Panc1 (cell line): ENCODE data around the gene RTL5. TPM values are rescaled to one million over a fixed set of nuclear protein-coding genes. Genes with fewer than 3 reads are reported as not detected.

ENCODE experiments used
- ATAC-seq: fragments of 200-7000 bp; cut with Tn5 transposase; 2 replicates; pipeline ENCODE4 v1.9.1; 2020; ENCODE audit warnings: mild to moderate bottlenecking, moderate library complexity
- BruUV-seq: library from RNA; stranded (reverse); fragments of 400-500 nt; replicated peaks from 2 replicates; lab custom pipeline; 2021; lab: Mats Ljungman, UMichigan
- CTCF ChIA-PET: fragments of 300-600 bp; sonication (Branson Sonifier 250); formaldehyde crosslinking; loops from one replicate; lab custom pipeline; 2022; ENCODE audit warnings: antibody characterized with exemption; lab: Charles Lee
- POLR2A ChIA-PET: fragments of 300-600 bp; sonication (Branson Sonifier 250); formaldehyde crosslinking; loops from one replicate; lab custom pipeline; 2022; ENCODE audit warnings: antibody characterized with exemption; lab: Charles Lee
- DNase-seq: peaks from one replicate; pipeline ENCODE4 v3.0.0-alpha.2; 2010; ENCODE audit warnings: low read depth, low spot score
- H3K27ac ChIP-seq: 2 replicates; pipeline ENCODE4 v1.5.1; 2011; ENCODE audit warnings: mild to moderate bottlenecking, low read length, inconsistent platforms
- H3K27me3 ChIP-seq: fragments of 200-500 bp; sonication (Bioruptor generic); 2 replicates; pipeline ENCODE4 v1.6.0; 2014; ENCODE audit warnings: low read length, inconsistent platforms; ENCODE audit not compliant: control insufficient read depth, insufficient read depth
- H3K36me3 ChIP-seq: fragments of 200-500 bp; sonication (Bioruptor generic); 2 replicates; pipeline ENCODE4 v1.5.1; 2014; ENCODE audit warnings: inconsistent platforms, mild to moderate bottlenecking, low read length, moderate library complexity; ENCODE audit not compliant: control insufficient read depth, insufficient read depth
- H3K4me1 ChIP-seq: 2 replicates; pipeline ENCODE4 v1.5.1; 2011; ENCODE audit warnings: inconsistent platforms, mild to moderate bottlenecking, low read length, moderate library complexity; ENCODE audit not compliant: control insufficient read depth, insufficient read depth
- H3K4me3 ChIP-seq, 2 experiments: 2 replicates each; pipeline ENCODE4 v1.5.1; 2011 to 2012; ENCODE audit warnings: low read depth in 2 of 2, low read length in 2 of 2, mild to moderate bottlenecking in 2 of 2, inconsistent platforms in 1 of 2, moderate library complexity in 1 of 2
- H3K9me3 ChIP-seq: fragments of 200-500 bp; sonication (Bioruptor generic); 2 replicates; pipeline ENCODE4 v1.5.1; 2014; ENCODE audit warnings: low read depth, mild to moderate bottlenecking, inconsistent platforms, low read length, moderate library complexity; ENCODE audit not compliant: control insufficient read depth, insufficient read depth
- SIN3A ChIP-seq: IDR thresholded peaks from 2 replicates; pipeline ENCODE4 v1.6.1; 2012; ENCODE audit warnings: low read depth, mild to moderate bottlenecking, low read length, moderate library complexity, borderline replicate concordance; ENCODE audit not compliant: insufficient read depth
- TCF7L2 ChIP-seq: IDR thresholded peaks from 2 replicates; pipeline ENCODE4 v1.6.1; 2011; ENCODE audit warnings: mild to moderate bottlenecking, low read depth, low read length, inconsistent platforms
- in situ Hi-C: cut with HindIII; loops from 2 replicates; pipeline ENCODE4 v1.10.0; 2016; ENCODE audit warnings: low sequenced_read_pairs, low pct_unique_long_range_greater_than_20kb
- intact Hi-C: fragments of 100-400 bp; cut with micrococcal nuclease; formaldehyde crosslinking; loops from one replicate; pipeline ENCODE4 v1.10.0; 2022; ENCODE audit not compliant: unreplicated experiment
- total RNA-seq: library from RNA; stranded (reverse); gene quantifications from one replicate; pipeline ENCODE4 v1.2.1, GENCODE V29; 2021; ENCODE audit not compliant: unreplicated experiment
- TF ChIP-seq, protein P1 (sequence below), 2 experiments: IDR thresholded peaks; 2 replicates each; pipeline ENCODE4 v1.6.1; 2011 to 2012; ENCODE audit warnings: low read depth in 2 of 2, control low read depth in 1 of 2, low read length in 1 of 2, mild to moderate bottlenecking in 1 of 2, moderate library complexity in 1 of 2; ENCODE audit not compliant: insufficient read depth in 1 of 2

Gene RTL5
- total RNA-seq, 1 experiment from 2014 or later, result 11.0 TPM

GRCh38 chrX:72117636-72118210 is 14.0 kb downstream of the RTL5 start:
- Histone ChIP-seq H3K9me3 (no peaks in the 10 kb centered on the region), H3K36me3 (no peaks in the 10 kb centered on the region), H3K4me3 (no peak overlapping the region), H3K27ac (no peak overlapping the region), H3K27me3 (no peaks in the 10 kb centered on the region), H3K4me1 (no peaks in the 10 kb centered on the region)
- TF ChIP-seq, protein P1, sequence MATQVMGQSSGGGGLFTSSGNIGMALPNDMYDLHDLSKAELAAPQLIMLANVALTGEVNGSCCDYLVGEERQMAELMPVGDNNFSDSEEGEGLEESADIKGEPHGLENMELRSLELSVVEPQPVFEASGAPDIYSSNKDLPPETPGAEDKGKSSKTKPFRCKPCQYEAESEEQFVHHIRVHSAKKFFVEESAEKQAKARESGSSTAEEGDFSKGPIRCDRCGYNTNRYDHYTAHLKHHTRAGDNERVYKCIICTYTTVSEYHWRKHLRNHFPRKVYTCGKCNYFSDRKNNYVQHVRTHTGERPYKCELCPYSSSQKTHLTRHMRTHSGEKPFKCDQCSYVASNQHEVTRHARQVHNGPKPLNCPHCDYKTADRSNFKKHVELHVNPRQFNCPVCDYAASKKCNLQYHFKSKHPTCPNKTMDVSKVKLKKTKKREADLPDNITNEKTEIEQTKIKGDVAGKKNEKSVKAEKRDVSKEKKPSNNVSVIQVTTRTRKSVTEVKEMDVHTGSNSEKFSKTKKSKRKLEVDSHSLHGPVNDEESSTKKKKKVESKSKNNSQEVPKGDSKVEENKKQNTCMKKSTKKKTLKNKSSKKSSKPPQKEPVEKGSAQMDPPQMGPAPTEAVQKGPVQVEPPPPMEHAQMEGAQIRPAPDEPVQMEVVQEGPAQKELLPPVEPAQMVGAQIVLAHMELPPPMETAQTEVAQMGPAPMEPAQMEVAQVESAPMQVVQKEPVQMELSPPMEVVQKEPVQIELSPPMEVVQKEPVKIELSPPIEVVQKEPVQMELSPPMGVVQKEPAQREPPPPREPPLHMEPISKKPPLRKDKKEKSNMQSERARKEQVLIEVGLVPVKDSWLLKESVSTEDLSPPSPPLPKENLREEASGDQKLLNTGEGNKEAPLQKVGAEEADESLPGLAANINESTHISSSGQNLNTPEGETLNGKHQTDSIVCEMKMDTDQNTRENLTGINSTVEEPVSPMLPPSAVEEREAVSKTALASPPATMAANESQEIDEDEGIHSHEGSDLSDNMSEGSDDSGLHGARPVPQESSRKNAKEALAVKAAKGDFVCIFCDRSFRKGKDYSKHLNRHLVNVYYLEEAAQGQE (IDR thresholded peaks at IDR 0.05; ENCODE audit: insufficient read depth in 1 of 2, low read depth in 2 of 2, low read length in 1 of 2), result no peak
- TF ChIP-seq TCF7L2, result no peak
- no TSS peak for BruUV-seq
- ChIA-PET POLR2A (no interaction called here), CTCF (no interaction called here)
- in situ Hi-C loops, result no loop called here
- ATAC-seq (no peak), DNase-seq (no peak)
- intact Hi-C loops, result no loop called here

DNA sequence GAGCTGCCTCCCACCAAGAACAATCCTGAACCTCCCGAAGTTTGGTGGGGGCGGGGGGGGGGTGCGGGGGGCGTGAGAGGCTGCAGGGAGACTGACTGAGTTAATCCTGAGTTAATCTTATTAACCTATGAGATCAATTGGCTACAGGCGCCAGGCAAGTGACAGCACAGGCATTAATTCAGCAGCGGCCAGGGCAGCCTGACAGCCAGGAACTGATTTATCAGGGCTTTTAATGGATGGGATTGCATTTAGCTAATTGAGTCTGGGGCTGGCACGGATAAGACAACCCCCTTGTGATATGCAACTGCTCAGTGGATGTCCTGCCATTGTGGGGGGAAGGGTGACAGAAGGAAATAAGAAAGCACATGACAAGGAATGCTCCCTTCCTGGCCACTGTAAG is 16.3 kb downstream of the RTL5 start:
- intact Hi-C loops (no loop called here), in situ Hi-C loops (no loop called here)
- no TSS peak for BruUV-seq
- Histone ChIP-seq H3K36me3 (no peaks in the 10 kb centered on the region), H3K9me3 (no peaks in the 10 kb centered on the region), H3K27ac (no peak overlapping the region), H3K4me3 (no peak overlapping the region), H3K27me3 (no peaks in the 10 kb centered on the region), H3K4me1 (no peaks in the 10 kb centered on the region)
- ChIA-PET POLR2A (interaction anchor here (0.6 kb wide), 1 partner anchor 592 kb away, joined by 8 read pairs; no protein-coding TSS in a partner anchor), CTCF (no interaction called here)
- TF ChIP-seq, protein P1 (IDR thresholded peaks at IDR 0.05; ENCODE audit: insufficient read depth in 1 of 2, low read depth in 2 of 2, low read length in 1 of 2), result no peak
- TF ChIP-seq TCF7L2 (no peak), SIN3A (no peak)
- DNase-seq, result no peak
- no peak for ATAC-seq

GRCh38 chrX:72114807-72115206 is 16.9 kb downstream of the RTL5 start:
- TF ChIP-seq SIN3A, result no peak
- in situ Hi-C loops (no loop called here), intact Hi-C loops (no loop called here)
- ChIA-PET POLR2A (interaction anchor here (0.6 kb wide), 1 partner anchor 592 kb away, joined by 8 read pairs; no protein-coding TSS in a partner anchor), CTCF (no interaction called here)
- no peaks in the 10 kb centered on the region for H3K36me3 ChIP-seq
- ATAC-seq, result no peak
- no peaks in the 10 kb centered on the region for H3K9me3 ChIP-seq
- H3K27ac ChIP-seq, result no peak overlapping the region
- H3K4me3 ChIP-seq, result no peak overlapping the region
- no peaks in the 10 kb centered on the region for H3K27me3 ChIP-seq
- no peaks in the 10 kb centered on the region for H3K4me1 ChIP-seq
- DNase-seq, result no peak
- BruUV-seq, result no TSS peak
